HepG2 (cell line): ENCODE measurements around the gene YIPF3. TPM values are rescaled to one million over a fixed set of nuclear protein-coding genes. Genes with fewer than 3 reads are reported as not detected.

Source experiments
- ATAC-seq: fragments of 200-7000 bp; cut with Tn5 transposase; 3 replicates; pipeline ENCODE4 v1.9.1; 2020; ENCODE audit warnings: mild to moderate bottlenecking, moderate library complexity
- BruUV-seq: library from RNA; stranded (reverse); fragments of 400-500 nt; replicated peaks from 2 replicates; lab custom pipeline; 2021; lab: Mats Ljungman, UMichigan
- CTCF ChIA-PET: fragments of 300-600 bp; formaldehyde crosslinking; extraction: SDS; loops from one replicate; lab custom pipeline; 2021; ENCODE audit warnings: low total read pairs, inconsistent platforms, low intra/inter-chr PET ratio; lab: Yijun Ruan, JAX
- POLR2A ChIA-PET: fragments of 350-600 bp; sonication (Branson Sonifier 250); formaldehyde crosslinking; loops from one replicate; lab custom pipeline; 2020; ENCODE audit warnings: antibody characterized with exemption, inconsistent platforms; lab: Yijun Ruan, JAX
- DNase-seq: peaks from one replicate; pipeline ENCODE4 v3.0.0-alpha.2; 2015; ENCODE audit warnings: low spot score
- FAIRE-seq: peaks from 3 replicates; lab custom pipeline; 2011; peaks lifted over from hg19 to GRCh38; lab: Jason Lieb, UNC
- H2AFZ ChIP-seq: one replicate; pipeline ENCODE4 v1.6.1; 2011; ENCODE audit warnings: low read length, inconsistent platforms
- H3K27ac ChIP-seq: fragments of 300-600 bp; 3 replicates; pipeline ENCODE4 v1.8.0; 2011; ENCODE audit warnings: mixed run types, mild to moderate bottlenecking, mixed read lengths, low read length, inconsistent platforms; ENCODE audit not compliant: insufficient read depth; ENCODE audit errors: extremely low read length
- H3K27me3 ChIP-seq, 2 experiments: fragments of 200-600 bp in 1 of 2; 2 replicates in 1 of 2; 3 replicates in 1 of 2; pipeline versions ENCODE4 v1.6.0 to v1.8.0; 2011; ENCODE audit warnings: low read length in 2 of 2, mild to moderate bottlenecking in 2 of 2, moderate library complexity in 2 of 2, inconsistent platforms in 1 of 2; ENCODE audit not compliant: insufficient read depth in 2 of 2, control insufficient read depth in 1 of 2
- H3K36me3 ChIP-seq, 2 experiments: fragments of 200-600 bp in 1 of 2; replicated peaks in 1 of 2; 2 replicates in 1 of 2; 3 replicates in 1 of 2; pipeline versions ENCODE4 v1.5.1 to v1.8.0; 2011; ENCODE audit warnings: low read length in 2 of 2, inconsistent platforms in 1 of 2; ENCODE audit not compliant: insufficient read depth in 2 of 2, control insufficient read depth in 1 of 2
- H3K4me1 ChIP-seq: 2 replicates; pipeline ENCODE4 v1.5.1; 2012; ENCODE audit warnings: low read length, inconsistent platforms; ENCODE audit not compliant: insufficient read depth
- H3K4me2 ChIP-seq: 2 replicates; pipeline ENCODE4 v1.6.0; 2011; ENCODE audit warnings: low read depth, low read length, inconsistent platforms
- H3K4me3 ChIP-seq, 3 experiments: fragments of 200-600 bp in 1 of 3; sonication (generic), shearing (Covaris generic) in 1 of 3; replicated peaks in 1 of 3; 2 replicates each; pipeline ENCODE4 v1.5.1; 2011 to 2016; ENCODE audit warnings: low read length in 3 of 3, inconsistent platforms in 2 of 3, low read depth in 2 of 3, mild to moderate bottlenecking in 2 of 3, control low read depth in 1 of 3, mixed read lengths in 1 of 3; ENCODE audit not compliant: insufficient read depth in 1 of 3
- H3K79me2 ChIP-seq: one replicate; pipeline ENCODE4 v1.6.1; 2011; ENCODE audit warnings: low read length, inconsistent platforms; ENCODE audit not compliant: insufficient read depth
- H3K9ac ChIP-seq: 2 replicates; pipeline ENCODE4 v1.6.0; 2011; ENCODE audit warnings: mild to moderate bottlenecking, low read depth, low read length, inconsistent platforms; ENCODE audit not compliant: insufficient read depth
- H3K9me3 ChIP-seq: 2 replicates; pipeline ENCODE4 v1.5.1; 2012; ENCODE audit warnings: mild to moderate bottlenecking, low read length
- H4K20me1 ChIP-seq: 2 replicates; pipeline ENCODE4 v1.6.0; 2011; ENCODE audit warnings: inconsistent platforms, mild to moderate bottlenecking, low read length, moderate library complexity; ENCODE audit not compliant: insufficient read depth
- ATM ChIP-seq: fragments of 450-650 bp; IDR thresholded peaks from 2 replicates; pipeline ENCODE4 v1.7.1; 2017; ENCODE audit warnings: mild to moderate bottlenecking, borderline replicate concordance
- E2F1 ChIP-seq: sonication (generic); formaldehyde crosslinking; IDR thresholded peaks from 2 replicates; pipeline ENCODE4 v1.5.0; 2020; ENCODE audit warnings: missing genetic modification reagents
- MED1 ChIP-seq: sonication (generic); formaldehyde crosslinking; IDR thresholded peaks from 2 replicates; pipeline ENCODE4 v1.4.0; 2020; ENCODE audit warnings: missing genetic modification reagents
- MXD4 ChIP-seq: IDR thresholded peaks from 2 replicates; pipeline ENCODE4 v1.6.1; 2016; ENCODE audit warnings: mild to moderate bottlenecking, missing biosample characterization, missing genetic modification reagents
- NCOA5 ChIP-seq: sonication (generic); formaldehyde crosslinking; IDR thresholded peaks from 2 replicates; pipeline ENCODE4 v1.4.0; 2020; ENCODE audit warnings: missing genetic modification reagents
- PATZ1 ChIP-seq: sonication (generic); formaldehyde crosslinking; IDR thresholded peaks from 2 replicates; pipeline ENCODE4 v1.4.0; 2020; ENCODE audit warnings: missing genetic modification reagents
- PAWR ChIP-seq: sonication (generic); formaldehyde crosslinking; IDR thresholded peaks from 2 replicates; pipeline ENCODE4 v1.4.0; 2020; ENCODE audit warnings: missing genetic modification reagents, mild to moderate bottlenecking, borderline replicate concordance
- SAFB2 ChIP-seq: sonication (generic); formaldehyde crosslinking; IDR thresholded peaks from 2 replicates; pipeline ENCODE4 v1.5.1; 2020; ENCODE audit warnings: missing genetic modification reagents, low read depth, mild to moderate bottlenecking, borderline replicate concordance
- ZBTB21 ChIP-seq: sonication (generic); formaldehyde crosslinking; IDR thresholded peaks from 2 replicates; pipeline ENCODE4 v1.4.0; 2020; ENCODE audit warnings: missing genetic modification reagents
- ZBTB34 ChIP-seq: sonication (generic); formaldehyde crosslinking; IDR thresholded peaks from 2 replicates; pipeline ENCODE4 v1.8.0; 2022; ENCODE audit warnings: mild to moderate bottlenecking, missing genetic modification reagents
- ZIK1 ChIP-seq: sonication (generic); formaldehyde crosslinking; IDR thresholded peaks from 2 replicates; pipeline ENCODE4 v1.5.0; 2020; ENCODE audit warnings: mild to moderate bottlenecking, low read depth, missing genetic modification reagents, borderline replicate concordance
- ZNF180 ChIP-seq: sonication (generic); formaldehyde crosslinking; IDR thresholded peaks from 2 replicates; pipeline ENCODE4 v1.4.0; 2020; ENCODE audit warnings: low read depth, missing genetic modification reagents, borderline replicate concordance
- ZNF296 ChIP-seq: sonication (generic); formaldehyde crosslinking; conservative IDR thresholded peaks from 2 replicates; pipeline ENCODE4 v1.5.0; 2020; ENCODE audit warnings: mild to moderate bottlenecking, missing genetic modification reagents
- ZNF512B ChIP-seq: sonication (generic); formaldehyde crosslinking; IDR thresholded peaks from 2 replicates; pipeline ENCODE4 v1.5.1; 2020; ENCODE audit warnings: missing genetic modification reagents, mild to moderate bottlenecking, borderline replicate concordance
- ZNF580 ChIP-seq: IDR thresholded peaks from 2 replicates; pipeline ENCODE4 v1.6.1; 2016; ENCODE audit warnings: low read depth, borderline replicate concordance
- ZNF777 ChIP-seq: sonication (generic); formaldehyde crosslinking; IDR thresholded peaks from 2 replicates; pipeline ENCODE4 v1.4.0; 2020; ENCODE audit warnings: missing genetic modification reagents
- ZNF879 ChIP-seq: sonication (generic); formaldehyde crosslinking; IDR thresholded peaks from 2 replicates; pipeline ENCODE4 v1.8.1; 2023; ENCODE audit warnings: missing genetic modification reagents
- WGBS: methylation state at CpG from one replicate; pipeline ENCODE4 v1.1.6; 2017; ENCODE audit warnings: low lambda C conversion rate; 5-methylcytosine and 5-hydroxymethylcytosine counted together
- in situ Hi-C: cut with HindIII; loops from 2 replicates; pipeline ENCODE4 v1.10.0; 2017; ENCODE audit warnings: low pct_unique_long_range_greater_than_20kb; ENCODE audit not compliant: extremely low pct_ligation_motif_present
- intact Hi-C: fragments of 100-400 bp; cut with micrococcal nuclease; formaldehyde crosslinking; loops from one replicate; pipeline ENCODE4 v1.10.0; 2022; ENCODE audit not compliant: unreplicated experiment
- polyA plus RNA-seq, 8 experiments: library from polyadenylated mRNA; depleted of rRNA in 3 of 8; stranded (reverse) in 7 of 8; unstranded in 1 of 8; fragments of >200 nt; fragmentation: Illumina TruSeq in 4 of 8; extraction: Trizol in 4 of 8; gene quantifications; 2 replicates each; pipeline versions ENCODE4 v1.2.1 to v1.2.3, GENCODE V29; 2011 to 2016; ENCODE audit warnings: low read depth in 4 of 8, missing spikeins in 1 of 8, mixed read lengths in 1 of 8; ENCODE audit not compliant: insufficient read depth in 1 of 8
- total RNA-seq, 5 experiments: library from RNA; depleted of rRNA; stranded (reverse); fragments of >200 nt; fragmentation: Illumina TruSeq; extraction: Trizol; gene quantifications; 2 replicates each; pipeline ENCODE4 v1.2.3, GENCODE V29; 2016; ENCODE audit warnings: low read depth in 1 of 5

Gene YIPF3
- total and polyA plus RNA-seq, 2 of the 13 experiments (the other 11 are each of a cell fraction or from before 2014, with no cell fraction given) = 107 to 206 TPM

GRCh38 chr6:43476746-43477145 is 40.0 kb downstream of the YIPF3 start (continued):
- TF ChIP-seq ZNF180 (CRISPR knock-in tag) (no peak), ZNF580 (CRISPR knock-in tag) (no peak), NCOA5 (no peak), PAWR (CRISPR knock-in tag) (no peak), ZBTB21 (CRISPR knock-in tag) (no peak), ZNF879 (0 out of 2 replicates have a peak, but pooled peaks have one; percentile 2), MXD4 (CRISPR knock-in tag) (no peak), E2F1 (CRISPR knock-in tag) (no peak), ZBTB34 (CRISPR knock-in tag) (no peak)

GRCh38 chr6:43475516-43475915 is 41.2 kb downstream of the YIPF3 start:
- in situ Hi-C loops = no loop called here
- CTCF ChIA-PET = no interaction called here
- peaks cover 21% of the 10 kb centered on the region for H3K79me2 ChIP-seq
- DNase-seq = no peak
- TF ChIP-seq MED1 (CRISPR knock-in tag) (no peak), ZNF512B (no peak), ZNF296 (CRISPR knock-in tag) (no peak), ZNF777 (CRISPR knock-in tag) (no peak), PATZ1 (no peak), ZIK1 (no peak), ATM (no peak), SAFB2 (CRISPR knock-in tag) (no peak)
- no peak for ATAC-seq
- no peaks in the 10 kb centered on the region; a peak in 1 of 5 replicates for H3K36me3 ChIP-seq
- H3K27me3 ChIP-seq = no peaks in the 10 kb centered on the region; a peak in 1 of 5 replicates
- POLR2A ChIA-PET = interaction anchor here (1.1 kb wide), 1 partner anchor 10 kb away, joined by 3 read pairs; no protein-coding TSS in a partner anchor
- no peak overlapping the region for H2AFZ ChIP-seq
- H3K9ac ChIP-seq = no peak overlapping the region
- no peaks in the 10 kb centered on the region for H3K9me3 ChIP-seq
- H3K4me3 ChIP-seq = no peak overlapping the region
- 35% methylated on average over 6 of the region's 6 CpGs for WGBS
- H3K4me1 ChIP-seq = peaks cover 34% of the 10 kb centered on the region
- no peaks in the 10 kb centered on the region for H4K20me1 ChIP-seq
- no peak overlapping the region for H3K4me2 ChIP-seq
- intact Hi-C loops = no loop called here
- no TSS peak for BruUV-seq
- FAIRE-seq = no peak
- H3K27ac ChIP-seq = no peak overlapping the region
